ENCODE measurements around the gene CFAP161. TPM values are rescaled to one million over a fixed set of nuclear protein-coding genes. Genes with fewer than 3 reads are reported as not detected.
"Not testable (repeated sequence)": the region's sequence is repeated elsewhere in the genome, so short reads cannot be mapped to it uniquely, and the experiment has no call there.

Gene CFAP161
- total and polyA plus RNA-seq, 9 donors: 0.33 to 0.62 (median 0.54) TPM; not detected in 1

DNA sequence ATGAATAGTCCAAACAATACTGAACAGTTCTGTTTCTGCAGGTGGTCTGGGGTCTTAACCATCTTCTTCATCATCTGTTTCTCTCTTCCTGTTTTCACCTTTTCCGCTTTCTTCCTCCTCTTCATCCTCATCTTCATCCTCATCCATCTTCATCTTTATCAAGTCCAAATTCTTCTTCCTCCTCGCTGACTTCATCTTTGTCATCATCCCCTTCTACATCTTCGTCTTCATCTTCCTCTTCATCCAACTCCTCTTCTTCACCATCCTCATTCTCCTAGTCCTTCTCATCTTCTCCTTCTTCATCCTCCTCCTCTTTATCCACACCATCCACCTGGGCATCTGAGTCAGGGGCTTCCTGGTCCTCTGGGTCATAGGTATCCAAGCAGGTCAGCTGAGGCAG is 16.5 kb upstream of the CFAP161 start:
- Histone ChIP-seq H3K4me1 (ENCODE audit: control insufficient read depth, insufficient read depth, low read length) (no peaks in the 10 kb centered on the region), H3K4me3 (ENCODE audit: low read length) (no peak overlapping the region), H3K9me3 (replicated peaks; ENCODE audit: control insufficient read depth, low read depth, low read length) (no peaks in the 10 kb centered on the region), H3K27me3 (ENCODE audit: control insufficient read depth, insufficient read depth, low read length) (peaks cover 27% of the 10 kb centered on the region), H3K27ac (ENCODE audit: low read length) (no peak overlapping the region), H3K36me3 (ENCODE audit: control insufficient read depth, insufficient read depth, low read length) (no peaks in the 10 kb centered on the region)
- DNase-seq: no peak
- WGBS (ENCODE audit: insufficient coverage): 87% methylated on average over 3 of the region's 3 CpGs

DNA sequence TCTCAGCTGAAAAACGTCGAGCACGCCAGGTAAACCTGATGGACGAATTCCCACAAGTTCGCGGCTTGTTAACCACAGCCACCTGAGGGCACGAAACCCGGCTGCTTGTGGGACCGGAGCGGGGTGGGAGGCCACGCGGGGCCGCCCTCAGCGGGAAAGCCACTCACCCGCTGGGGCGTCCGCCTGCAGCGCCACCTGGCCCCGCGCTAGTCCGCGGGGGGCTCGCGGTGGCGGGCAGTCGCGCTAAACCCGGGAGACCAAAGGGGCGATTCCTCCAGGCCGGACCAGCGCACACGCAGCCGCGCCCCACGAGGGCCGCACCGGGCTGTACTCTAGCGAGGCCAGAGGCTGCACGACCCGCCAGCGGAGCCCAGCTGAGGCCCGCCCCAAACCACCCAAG is 15.7 kb upstream of the CFAP161 start:
- no peaks in the 10 kb centered on the region for H3K36me3 ChIP-seq (ENCODE audit: control insufficient read depth, insufficient read depth, low read length)
- no peak overlapping the region for H3K4me3 ChIP-seq (ENCODE audit: low read length)
- no peaks in the 10 kb centered on the region for H3K9me3 ChIP-seq (replicated peaks; ENCODE audit: control insufficient read depth, low read depth, low read length)
- H3K27me3 ChIP-seq (ENCODE audit: control insufficient read depth, insufficient read depth, low read length): peaks cover 27% of the 10 kb centered on the region
- H3K4me1 ChIP-seq (ENCODE audit: control insufficient read depth, insufficient read depth, low read length): no peaks in the 10 kb centered on the region
- DNase-seq: no peak
- no peak overlapping the region for H3K27ac ChIP-seq (ENCODE audit: low read length)
- 11% methylated on average over 34 of the region's 42 CpGs for WGBS (ENCODE audit: insufficient coverage)

DNA sequence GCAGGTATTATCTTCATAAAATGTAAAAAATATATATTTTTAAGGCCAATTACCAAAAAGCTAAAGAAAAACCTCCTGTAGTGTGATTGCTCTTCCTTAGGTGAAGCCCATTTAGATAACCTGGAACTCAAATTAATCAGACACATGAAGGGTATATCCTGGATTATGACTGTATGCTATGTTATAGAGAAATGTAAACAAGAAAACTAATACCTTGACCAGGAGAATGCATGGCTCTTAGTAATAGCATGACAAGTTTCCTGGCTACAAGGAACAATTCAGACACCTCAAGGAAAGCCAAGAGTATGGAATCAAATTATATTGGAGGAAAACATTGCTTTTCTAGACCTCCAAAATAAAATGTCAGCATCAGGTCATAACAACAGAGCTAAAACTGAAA is 14.0 kb upstream of the CFAP161 start:
- Histone ChIP-seq H3K27me3 (ENCODE audit: control insufficient read depth, insufficient read depth, low read length) (peaks cover 23% of the 10 kb centered on the region), H3K4me1 (ENCODE audit: control insufficient read depth, insufficient read depth, low read length) (no peaks in the 10 kb centered on the region), H3K36me3 (ENCODE audit: control insufficient read depth, insufficient read depth, low read length) (no peaks in the 10 kb centered on the region), H3K9me3 (replicated peaks; ENCODE audit: control insufficient read depth, low read depth, low read length) (no peaks in the 10 kb centered on the region), H3K4me3 (ENCODE audit: low read length) (no peak overlapping the region), H3K27ac (ENCODE audit: low read length) (no peak overlapping the region)
- no peak for DNase-seq

DNA sequence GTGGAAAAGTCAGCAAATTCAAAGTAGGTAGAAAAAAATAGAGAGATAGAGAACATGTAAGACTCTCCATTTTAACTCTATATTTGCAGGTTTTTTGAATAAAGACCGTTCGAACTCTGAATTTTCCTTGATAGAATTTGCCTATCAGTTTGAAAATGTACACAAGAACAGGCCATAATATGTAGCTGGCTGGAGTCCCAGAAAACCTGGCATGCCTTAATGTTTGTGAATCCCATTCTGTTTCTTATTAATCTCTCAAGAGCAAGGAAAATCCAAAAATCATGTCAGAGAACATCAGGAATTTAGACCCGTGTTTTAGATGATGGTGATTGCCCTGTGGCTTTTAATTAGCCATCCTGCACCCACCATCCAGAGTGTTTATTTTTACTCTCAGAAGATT is 7.2 kb upstream of the CFAP161 start:
- WGBS (ENCODE audit: insufficient coverage): no CpG with 5 or more reads among the region's 3 CpGs
- no peak overlapping the region for H3K4me3 ChIP-seq (ENCODE audit: low read length)
- H3K27me3 ChIP-seq (ENCODE audit: control insufficient read depth, insufficient read depth, low read length): peaks cover 4% of the 10 kb centered on the region
- H3K36me3 ChIP-seq (ENCODE audit: control insufficient read depth, insufficient read depth, low read length): no peaks in the 10 kb centered on the region
- no peaks in the 10 kb centered on the region for H3K9me3 ChIP-seq (replicated peaks; ENCODE audit: control insufficient read depth, low read depth, low read length)
- peak; percentile 82 for DNase-seq
- no peak overlapping the region for H3K27ac ChIP-seq (ENCODE audit: low read length)
- no peaks in the 10 kb centered on the region for H3K4me1 ChIP-seq (ENCODE audit: control insufficient read depth, insufficient read depth, low read length)

DNA sequence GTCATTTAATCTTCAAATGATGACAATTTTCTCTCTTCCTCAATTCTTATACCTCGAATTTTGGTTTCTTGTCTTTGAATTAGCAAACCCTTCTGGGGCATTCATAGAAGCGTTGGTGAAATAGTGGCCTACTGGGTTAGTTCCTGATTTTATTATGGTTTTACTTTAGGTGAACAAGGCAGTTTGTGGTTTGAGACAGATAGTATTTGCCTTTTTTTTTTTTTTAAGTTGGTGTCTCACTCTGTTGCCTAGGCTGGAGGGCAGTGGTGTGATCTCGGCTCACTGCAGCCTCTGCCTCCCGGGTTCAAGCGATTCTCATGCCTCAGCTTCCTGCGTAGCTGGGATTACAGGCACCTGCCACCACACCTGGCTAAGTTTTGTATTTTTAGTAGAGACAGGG is 7.4 kb downstream of the CFAP161 start:
- not testable (repeated sequence) for H3K4me1 ChIP-seq (ENCODE audit: control insufficient read depth, insufficient read depth, low read length); H3K4me3 ChIP-seq (ENCODE audit: low read length)
- WGBS (ENCODE audit: insufficient coverage): 95% methylated on average over 3 of the region's 6 CpGs

DNA sequence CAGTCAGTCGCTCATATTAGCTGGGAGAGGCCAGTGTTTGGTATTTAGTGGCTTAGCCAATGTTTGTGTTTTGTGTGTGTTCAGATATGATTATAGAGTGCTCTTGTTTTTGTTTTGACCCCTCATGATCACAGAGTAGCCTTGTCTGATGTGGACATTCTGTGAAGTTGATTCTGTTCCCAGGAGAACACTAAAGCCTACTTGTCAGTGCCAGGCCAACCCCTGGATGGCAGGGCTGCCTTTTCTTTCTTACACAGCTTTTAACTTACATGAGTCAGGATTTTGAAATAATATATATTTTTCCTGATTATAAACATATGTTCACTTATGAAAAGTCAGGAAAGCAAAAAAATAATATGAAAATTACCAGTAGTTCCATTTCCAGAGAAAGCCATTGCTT is 11.9 kb downstream of the CFAP161 start:
- H3K4me1 ChIP-seq (ENCODE audit: control insufficient read depth, insufficient read depth, low read length): no peaks in the 10 kb centered on the region
- 50% methylated on average over 1 of the region's 1 CpG for WGBS (ENCODE audit: insufficient coverage)
- no peak overlapping the region for H3K27ac ChIP-seq (ENCODE audit: low read length)
- H3K9me3 ChIP-seq (replicated peaks; ENCODE audit: control insufficient read depth, low read depth, low read length): no peaks in the 10 kb centered on the region
- peaks cover 1% of the 10 kb centered on the region for H3K27me3 ChIP-seq (ENCODE audit: control insufficient read depth, insufficient read depth, low read length)
- no peaks in the 10 kb centered on the region for H3K36me3 ChIP-seq (ENCODE audit: control insufficient read depth, insufficient read depth, low read length)
- H3K4me3 ChIP-seq (ENCODE audit: low read length): no peak overlapping the region
- DNase-seq: no peak

More for the DNA sequence above, 7.4 kb downstream of the CFAP161 start:
- DNase-seq; H3K9me3 ChIP-seq (replicated peaks; ENCODE audit: control insufficient read depth, low read depth, low read length); H3K27me3 ChIP-seq (ENCODE audit: control insufficient read depth, insufficient read depth, low read length); H3K27ac ChIP-seq (ENCODE audit: low read length); H3K36me3 ChIP-seq (ENCODE audit: control insufficient read depth, insufficient read depth, low read length): not testable (repeated sequence)

DNA sequence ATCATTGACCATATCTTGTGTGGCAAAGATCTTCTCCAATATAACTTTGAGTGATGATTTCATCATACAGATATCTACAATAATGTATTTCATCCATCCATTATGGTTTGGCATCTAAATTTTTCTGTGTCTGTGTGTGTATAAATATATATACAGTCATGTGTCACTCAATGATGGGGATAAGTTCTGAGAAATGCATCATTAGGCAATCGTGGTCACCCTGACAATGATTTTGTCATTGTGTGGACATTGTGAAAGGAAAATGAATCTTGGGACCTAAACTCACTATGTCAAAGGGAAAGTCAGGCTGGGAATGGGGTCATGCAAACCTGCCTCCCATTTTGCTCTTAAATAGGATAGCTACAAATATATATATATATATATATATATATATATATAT is 12.4 kb downstream of the CFAP161 start:
- H3K36me3 ChIP-seq (ENCODE audit: control insufficient read depth, insufficient read depth, low read length): no peaks in the 10 kb centered on the region
- peaks cover 2% of the 10 kb centered on the region for H3K27me3 ChIP-seq (ENCODE audit: control insufficient read depth, insufficient read depth, low read length)
- H3K9me3 ChIP-seq (replicated peaks; ENCODE audit: control insufficient read depth, low read depth, low read length): no peaks in the 10 kb centered on the region
- H3K4me1 ChIP-seq (ENCODE audit: control insufficient read depth, insufficient read depth, low read length): no peaks in the 10 kb centered on the region
- no CpG with 5 or more reads among the region's 1 CpG for WGBS (ENCODE audit: insufficient coverage)
- no peak for DNase-seq
- H3K4me3 ChIP-seq (ENCODE audit: low read length): no peak overlapping the region
- no peak overlapping the region for H3K27ac ChIP-seq (ENCODE audit: low read length)

DNA sequence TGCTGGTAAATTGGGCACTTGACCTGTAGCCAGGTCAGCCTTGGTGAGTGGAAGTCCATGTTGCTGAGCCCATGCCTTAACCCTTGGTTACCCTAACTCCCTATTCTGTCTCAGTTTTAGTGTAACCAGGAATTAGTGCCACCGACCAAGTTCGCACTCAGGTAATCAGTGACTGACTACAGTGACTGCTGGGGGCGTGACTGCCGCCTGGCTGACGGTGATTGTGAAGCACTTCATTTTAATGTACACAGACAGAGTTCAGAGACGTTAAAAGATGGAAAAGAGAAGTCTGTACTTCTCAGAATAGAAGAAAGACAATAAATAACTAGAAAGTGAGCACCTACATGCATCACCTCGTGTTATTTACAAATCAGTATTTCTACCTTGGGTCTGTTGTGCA is 17.3 kb downstream of the CFAP161 start:
- H3K4me1 ChIP-seq (ENCODE audit: control insufficient read depth, insufficient read depth, low read length): peaks cover 3% of the 10 kb centered on the region
- H3K4me3 ChIP-seq (ENCODE audit: low read length): no peak overlapping the region
- no peak for DNase-seq
- no peaks in the 10 kb centered on the region for H3K36me3 ChIP-seq (ENCODE audit: control insufficient read depth, insufficient read depth, low read length)
- WGBS (ENCODE audit: insufficient coverage): 86% methylated on average over 5 of the region's 7 CpGs
- no peak overlapping the region for H3K27ac ChIP-seq (ENCODE audit: low read length)
- H3K27me3 ChIP-seq (ENCODE audit: control insufficient read depth, insufficient read depth, low read length): peaks cover 2% of the 10 kb centered on the region
- H3K9me3 ChIP-seq (replicated peaks; ENCODE audit: control insufficient read depth, low read depth, low read length): no peaks in the 10 kb centered on the region

DNA sequence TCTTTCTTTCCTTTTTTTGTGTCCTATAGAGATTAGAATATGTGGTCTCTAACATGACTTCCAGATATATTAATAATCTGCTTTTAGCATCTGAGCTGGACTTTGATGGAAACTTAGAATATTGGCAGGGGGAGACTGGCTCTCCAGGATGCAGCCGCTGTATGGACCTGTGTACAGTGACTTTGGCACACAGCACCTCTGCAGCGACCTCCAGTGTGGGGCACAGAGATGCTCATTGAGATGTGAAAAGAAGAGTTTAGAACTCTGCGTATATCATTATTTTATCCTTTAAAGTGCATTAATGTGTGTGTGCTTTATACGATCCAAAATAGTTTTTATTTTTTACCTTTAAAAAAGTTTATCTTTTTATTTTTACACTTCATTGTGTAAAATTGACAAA is 18.3 kb downstream of the CFAP161 start:
- Histone ChIP-seq H3K36me3 (ENCODE audit: control insufficient read depth, insufficient read depth, low read length) (no peaks in the 10 kb centered on the region), H3K4me1 (ENCODE audit: control insufficient read depth, insufficient read depth, low read length) (peaks cover 5% of the 10 kb centered on the region), H3K27me3 (ENCODE audit: control insufficient read depth, insufficient read depth, low read length) (peaks cover 2% of the 10 kb centered on the region), H3K27ac (ENCODE audit: low read length) (no peak overlapping the region), H3K4me3 (ENCODE audit: low read length) (no peak overlapping the region), H3K9me3 (replicated peaks; ENCODE audit: control insufficient read depth, low read depth, low read length) (no peaks in the 10 kb centered on the region)
- WGBS (ENCODE audit: insufficient coverage): no CpG with 5 or more reads among the region's 4 CpGs
- no peak for DNase-seq

DNA sequence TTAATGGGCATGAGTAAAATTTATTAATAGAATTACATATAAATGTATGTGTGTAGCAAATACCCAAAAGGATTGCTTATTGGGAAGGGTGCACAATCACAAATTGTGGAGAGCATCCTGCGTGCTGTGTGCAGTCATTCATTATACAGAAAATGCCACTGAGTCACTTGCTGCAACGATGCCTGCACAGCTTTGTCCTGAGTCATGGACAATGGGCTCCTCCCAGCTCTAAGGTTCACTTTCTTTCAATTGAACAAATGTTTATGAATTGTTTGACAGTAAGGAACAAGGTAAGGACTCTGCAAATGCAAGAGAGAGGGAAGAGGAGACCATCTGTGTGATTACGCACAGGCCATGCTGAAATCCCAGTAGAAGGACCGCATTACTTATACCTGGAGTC is 18.7 kb downstream of the CFAP161 start:
- Histone ChIP-seq H3K36me3 (ENCODE audit: control insufficient read depth, insufficient read depth, low read length) (no peaks in the 10 kb centered on the region), H3K4me1 (ENCODE audit: control insufficient read depth, insufficient read depth, low read length) (peaks cover 6% of the 10 kb centered on the region), H3K27me3 (ENCODE audit: control insufficient read depth, insufficient read depth, low read length) (peaks cover 2% of the 10 kb centered on the region), H3K4me3 (ENCODE audit: low read length) (no peak overlapping the region), H3K9me3 (replicated peaks; ENCODE audit: control insufficient read depth, low read depth, low read length) (no peaks in the 10 kb centered on the region), H3K27ac (ENCODE audit: low read length) (no peak overlapping the region)
- 93% methylated on average over 3 of the region's 4 CpGs for WGBS (ENCODE audit: insufficient coverage)
- no peak for DNase-seq

DNA sequence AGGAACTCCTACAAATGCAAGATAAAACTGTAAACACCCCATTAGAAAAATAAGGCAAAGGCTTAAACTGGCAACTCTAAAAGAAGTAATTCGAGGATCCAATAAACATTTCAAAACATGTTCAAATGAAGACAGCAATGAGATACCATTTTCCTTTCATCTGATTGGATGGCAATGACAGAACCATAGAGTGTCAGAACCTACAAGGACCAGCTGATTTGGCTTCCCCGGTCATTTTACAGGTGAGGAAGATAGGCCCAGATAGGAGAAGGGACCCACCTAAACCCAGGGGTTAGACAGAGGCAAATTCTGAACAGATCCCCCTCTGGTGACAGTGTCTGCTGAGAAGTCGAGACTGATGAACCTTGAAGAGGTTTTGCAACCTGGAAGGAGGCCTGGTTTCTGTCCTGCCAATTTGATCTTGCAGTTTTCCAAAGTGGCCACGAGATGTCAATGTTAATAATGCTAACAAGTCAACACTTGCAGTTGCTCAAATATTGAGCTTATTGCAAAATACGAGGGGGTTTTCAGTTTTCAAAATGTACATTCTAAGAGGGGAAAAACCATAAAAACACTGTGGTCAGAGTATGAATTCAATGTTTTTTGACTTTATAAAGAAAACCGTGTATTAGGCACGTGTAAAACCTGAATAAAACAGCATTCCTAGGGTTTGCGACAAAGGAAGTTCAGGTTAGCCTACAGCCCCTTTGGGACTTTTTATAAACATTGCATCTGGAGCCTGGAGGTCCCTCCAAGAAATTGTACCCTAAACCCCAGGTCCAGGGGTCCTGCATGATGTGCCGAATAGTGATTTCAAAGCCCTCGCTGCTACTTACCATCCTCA is 21.5 kb downstream of the CFAP161 start:
- Histone ChIP-seq H3K4me1 (ENCODE audit: control insufficient read depth, insufficient read depth, low read length) (peaks cover 12% of the 10 kb centered on the region), H3K36me3 (ENCODE audit: control insufficient read depth, insufficient read depth, low read length) (no peaks in the 10 kb centered on the region), H3K4me3 (ENCODE audit: low read length) (no peak overlapping the region), H3K27me3 (ENCODE audit: control insufficient read depth, insufficient read depth, low read length) (peaks cover 2% of the 10 kb centered on the region), H3K27ac (ENCODE audit: low read length) (no peak overlapping the region), H3K9me3 (replicated peaks; ENCODE audit: control insufficient read depth, low read depth, low read length) (no peaks in the 10 kb centered on the region)
- peak; percentile 81 for DNase-seq
- WGBS (ENCODE audit: insufficient coverage): 38% methylated on average over 5 of the region's 10 CpGs
